ENCODE results near the gene COL8A2.

Gene COL8A2

DNA sequence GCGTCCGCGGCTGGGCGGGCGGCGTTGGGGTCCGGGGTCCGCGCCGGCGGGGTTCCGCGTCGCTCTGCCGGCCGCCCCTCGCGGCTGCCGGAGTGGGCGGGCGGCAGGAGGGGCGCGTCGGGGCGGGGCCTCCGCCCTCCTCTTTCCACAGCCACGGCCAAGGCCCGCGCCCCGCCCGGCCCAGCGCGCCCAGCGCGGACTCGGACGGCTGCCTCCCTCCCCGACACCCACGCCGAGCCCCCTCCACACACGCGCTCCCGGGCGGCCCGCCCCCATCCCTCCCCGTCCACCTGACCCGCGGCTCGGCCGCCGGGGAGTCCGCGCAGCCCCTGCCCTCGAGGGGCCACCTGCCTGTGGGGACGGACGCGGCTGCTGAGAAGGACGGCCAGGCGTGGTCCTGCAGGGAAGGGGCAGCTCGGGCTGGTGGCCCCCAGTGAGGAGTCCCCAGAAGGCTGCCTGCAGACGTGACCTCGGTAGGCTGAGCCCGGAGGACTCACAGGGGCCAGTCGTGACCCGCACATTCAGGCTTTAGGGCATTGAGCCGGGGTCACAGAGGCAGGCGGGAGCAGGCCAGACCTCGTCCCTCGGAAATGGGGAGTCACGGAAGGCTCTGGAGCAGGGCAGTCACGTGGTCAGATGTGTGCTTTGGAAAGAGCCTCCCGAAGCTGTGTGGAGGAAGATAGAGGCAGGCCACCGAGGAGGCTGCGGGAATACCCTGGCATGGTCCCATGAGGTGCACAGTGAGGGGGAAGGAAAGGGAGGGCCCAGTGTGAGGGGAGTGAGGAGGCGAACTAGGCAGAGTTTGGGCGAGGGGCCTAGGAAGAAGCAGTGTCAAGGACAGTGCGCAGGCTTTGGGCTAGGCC lies at the start of gene COL8A2:
Gene COL8A2, minus strand, starts transcription at position 94 of the 863 bp plus-strand sequence. CDS start 24,980 bp downstream, outside the sequence.
- H3K4me3 ChIP-seq (ENCODE audit: control insufficient read depth, low read depth, low read length): no peak within 1 kb of the TSS
- no peak for DNase-seq (ENCODE audit: low read depth)
- TF ChIP-seq, protein P1, sequence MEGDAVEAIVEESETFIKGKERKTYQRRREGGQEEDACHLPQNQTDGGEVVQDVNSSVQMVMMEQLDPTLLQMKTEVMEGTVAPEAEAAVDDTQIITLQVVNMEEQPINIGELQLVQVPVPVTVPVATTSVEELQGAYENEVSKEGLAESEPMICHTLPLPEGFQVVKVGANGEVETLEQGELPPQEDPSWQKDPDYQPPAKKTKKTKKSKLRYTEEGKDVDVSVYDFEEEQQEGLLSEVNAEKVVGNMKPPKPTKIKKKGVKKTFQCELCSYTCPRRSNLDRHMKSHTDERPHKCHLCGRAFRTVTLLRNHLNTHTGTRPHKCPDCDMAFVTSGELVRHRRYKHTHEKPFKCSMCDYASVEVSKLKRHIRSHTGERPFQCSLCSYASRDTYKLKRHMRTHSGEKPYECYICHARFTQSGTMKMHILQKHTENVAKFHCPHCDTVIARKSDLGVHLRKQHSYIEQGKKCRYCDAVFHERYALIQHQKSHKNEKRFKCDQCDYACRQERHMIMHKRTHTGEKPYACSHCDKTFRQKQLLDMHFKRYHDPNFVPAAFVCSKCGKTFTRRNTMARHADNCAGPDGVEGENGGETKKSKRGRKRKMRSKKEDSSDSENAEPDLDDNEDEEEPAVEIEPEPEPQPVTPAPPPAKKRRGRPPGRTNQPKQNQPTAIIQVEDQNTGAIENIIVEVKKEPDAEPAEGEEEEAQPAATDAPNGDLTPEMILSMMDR (conservative IDR thresholded peaks at IDR 0.05; ENCODE audit: control insufficient read depth, insufficient read depth, low read depth, low read length): no peak

DNA sequence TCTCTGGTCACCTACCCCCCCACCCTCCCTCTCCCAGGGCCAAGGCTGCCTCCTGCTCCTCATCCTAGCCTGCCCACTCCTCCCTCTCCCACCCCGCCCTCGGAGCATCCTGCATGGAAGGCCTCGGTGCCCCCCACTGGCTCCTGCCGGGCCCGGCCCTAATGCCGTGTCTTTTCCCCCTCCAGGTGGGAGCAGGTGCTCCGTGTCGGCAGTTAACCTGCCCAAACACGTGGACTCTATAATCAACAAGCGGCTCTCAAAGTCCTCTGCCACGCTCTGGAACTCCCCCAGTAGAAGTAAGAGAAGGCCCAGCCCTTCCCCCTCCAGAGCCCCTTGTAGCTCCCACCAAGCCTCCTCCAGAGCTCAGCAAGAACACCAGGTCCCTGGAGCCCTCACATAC lies 49.7 kb upstream of the COL8A2 start:
- TF ChIP-seq, protein P1 (conservative IDR thresholded peaks at IDR 0.05; ENCODE audit: control insufficient read depth, insufficient read depth, low read depth, low read length): no peak
- DNase-seq (ENCODE audit: low read depth): no peak
- H3K4me3 ChIP-seq (ENCODE audit: control insufficient read depth, low read depth, low read length): no peak overlapping the region

DNA sequence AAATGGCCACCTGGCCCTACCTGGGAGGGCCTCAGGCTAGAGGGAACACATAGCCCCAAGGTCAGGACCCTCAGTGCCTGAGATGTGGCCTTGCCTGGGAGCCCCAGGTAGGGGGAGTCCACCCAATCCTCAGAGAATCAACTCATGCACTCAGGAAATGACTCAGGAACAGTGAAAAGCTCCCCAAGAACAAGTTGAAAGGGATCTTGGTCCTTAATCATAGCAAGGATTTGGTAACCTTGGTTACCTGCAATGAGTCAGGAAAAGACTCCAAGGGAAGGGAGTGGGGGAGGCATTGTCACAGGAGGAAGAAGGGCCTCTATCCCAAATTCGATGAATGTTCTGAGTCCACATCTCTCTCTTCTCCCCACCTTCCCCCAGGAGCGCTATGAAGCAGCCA lies 48.0 kb upstream of the COL8A2 start:
- peak; percentile 87 for DNase-seq (ENCODE audit: low read depth)
- H3K4me3 ChIP-seq (ENCODE audit: control insufficient read depth, low read depth, low read length): no peak overlapping the region
- TF ChIP-seq, protein P1 (conservative IDR thresholded peaks at IDR 0.05; ENCODE audit: control insufficient read depth, insufficient read depth, low read depth, low read length): no peak

DNA sequence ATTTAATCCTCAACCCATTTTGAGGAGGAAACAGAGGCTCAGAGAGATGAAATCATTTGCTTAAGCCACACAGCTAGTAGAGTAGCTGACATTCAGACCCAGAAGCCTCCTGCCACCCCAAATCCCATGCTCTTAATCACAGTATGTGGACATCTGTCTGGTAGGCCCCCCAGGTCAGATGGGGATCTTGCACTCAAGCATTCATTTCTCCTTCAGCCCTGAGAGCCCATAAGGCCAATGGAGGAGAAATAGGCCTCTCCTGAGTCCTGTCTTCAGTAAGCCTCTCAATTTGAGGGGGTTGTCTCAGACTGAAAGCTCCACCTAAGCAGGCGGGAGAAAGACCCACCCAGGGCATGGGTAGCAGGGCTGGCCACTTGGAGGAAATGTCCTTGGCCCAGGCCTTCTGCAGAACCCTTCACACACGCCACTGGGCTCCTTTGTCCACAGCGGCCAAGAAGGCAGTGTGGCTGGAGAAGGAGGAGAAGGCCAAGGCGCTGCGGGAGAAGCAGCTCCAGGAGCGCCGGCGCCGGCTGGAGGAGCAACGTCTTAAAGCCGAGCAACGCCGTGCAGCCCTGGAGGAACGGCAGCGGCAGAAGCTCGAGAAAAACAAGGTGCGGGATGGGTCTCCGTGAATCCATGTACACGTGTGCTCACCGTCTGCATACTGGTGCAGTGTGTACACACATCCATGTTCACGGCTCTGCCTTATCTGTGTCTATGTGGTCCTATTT lies 47.2 kb upstream of the COL8A2 start:
- no peak for DNase-seq (ENCODE audit: low read depth)
- no peak overlapping the region for H3K4me3 ChIP-seq (ENCODE audit: control insufficient read depth, low read depth, low read length)
- TF ChIP-seq, protein P1 (conservative IDR thresholded peaks at IDR 0.05; ENCODE audit: control insufficient read depth, insufficient read depth, low read depth, low read length): no peak

DNA sequence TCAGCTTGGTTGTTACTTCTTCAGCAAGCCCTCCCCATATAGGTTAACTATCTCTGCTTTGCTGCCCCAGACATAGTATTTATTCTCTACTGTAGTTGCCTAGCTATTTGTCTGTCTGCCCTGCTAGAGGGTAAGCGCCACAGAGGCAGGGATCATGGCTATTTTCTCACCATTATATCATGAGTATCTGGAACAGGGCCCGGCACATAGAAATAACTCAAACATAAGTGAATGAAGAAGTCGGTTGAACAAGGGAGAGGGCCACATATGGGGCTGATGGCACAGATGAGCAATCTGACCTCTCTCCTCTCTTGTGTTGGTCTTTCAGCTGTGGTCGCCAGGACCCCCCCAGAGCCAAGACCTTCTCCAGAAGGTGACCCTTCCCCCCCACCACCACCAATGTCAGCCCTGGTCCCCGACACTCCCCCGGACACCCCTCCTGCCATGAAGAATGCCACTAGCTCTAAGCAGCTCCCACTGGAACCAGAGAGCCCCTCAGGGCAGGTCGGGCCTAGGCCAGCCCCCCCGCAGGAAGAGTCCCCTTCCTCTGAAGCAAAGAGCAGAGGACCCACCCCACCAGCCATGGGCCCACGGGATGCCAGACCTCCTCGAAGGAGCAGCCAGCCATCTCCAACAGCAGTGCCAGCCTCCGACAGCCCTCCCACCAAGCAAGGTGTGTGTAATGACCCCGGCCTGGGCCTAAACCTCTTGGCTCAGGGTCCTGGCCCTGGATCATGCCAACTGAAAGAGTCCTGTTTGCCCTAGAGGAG lies 45.8 kb upstream of the COL8A2 start:
- DNase-seq (ENCODE audit: low read depth): no peak
- H3K4me3 ChIP-seq (ENCODE audit: control insufficient read depth, low read depth, low read length): no peak overlapping the region
- TF ChIP-seq, protein P1 (conservative IDR thresholded peaks at IDR 0.05; ENCODE audit: control insufficient read depth, insufficient read depth, low read depth, low read length): no peak

DNA sequence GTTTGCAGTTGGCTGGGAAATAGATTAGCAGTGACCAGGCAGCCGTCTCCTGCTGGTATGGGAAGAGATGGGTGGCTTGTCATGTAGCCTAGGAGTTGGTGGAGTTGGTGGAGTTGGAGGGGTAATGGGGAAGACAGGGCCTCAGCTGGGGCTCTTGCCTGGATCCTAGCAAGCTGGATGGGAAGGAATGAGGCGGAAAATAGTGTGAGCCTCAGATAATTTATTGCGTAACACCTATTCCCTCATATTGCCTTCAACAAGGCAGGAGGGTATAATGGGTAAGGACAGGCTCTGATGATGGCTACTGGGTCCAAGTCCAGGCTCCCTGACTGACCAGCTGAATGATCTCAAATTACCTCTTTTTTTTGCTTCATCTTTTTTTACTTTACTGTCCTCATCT lies 43.5 kb upstream of the COL8A2 start:
- TF ChIP-seq, protein P1 (conservative IDR thresholded peaks at IDR 0.05; ENCODE audit: control insufficient read depth, insufficient read depth, low read depth, low read length): no peak
- no peak for DNase-seq (ENCODE audit: low read depth)
- H3K4me3 ChIP-seq (ENCODE audit: control insufficient read depth, low read depth, low read length): no peak overlapping the region

Measured in fibroblast of mammary gland (primary cell).